ENCODE results near the gene MAMLD1.

Gene MAMLD1

DNA sequence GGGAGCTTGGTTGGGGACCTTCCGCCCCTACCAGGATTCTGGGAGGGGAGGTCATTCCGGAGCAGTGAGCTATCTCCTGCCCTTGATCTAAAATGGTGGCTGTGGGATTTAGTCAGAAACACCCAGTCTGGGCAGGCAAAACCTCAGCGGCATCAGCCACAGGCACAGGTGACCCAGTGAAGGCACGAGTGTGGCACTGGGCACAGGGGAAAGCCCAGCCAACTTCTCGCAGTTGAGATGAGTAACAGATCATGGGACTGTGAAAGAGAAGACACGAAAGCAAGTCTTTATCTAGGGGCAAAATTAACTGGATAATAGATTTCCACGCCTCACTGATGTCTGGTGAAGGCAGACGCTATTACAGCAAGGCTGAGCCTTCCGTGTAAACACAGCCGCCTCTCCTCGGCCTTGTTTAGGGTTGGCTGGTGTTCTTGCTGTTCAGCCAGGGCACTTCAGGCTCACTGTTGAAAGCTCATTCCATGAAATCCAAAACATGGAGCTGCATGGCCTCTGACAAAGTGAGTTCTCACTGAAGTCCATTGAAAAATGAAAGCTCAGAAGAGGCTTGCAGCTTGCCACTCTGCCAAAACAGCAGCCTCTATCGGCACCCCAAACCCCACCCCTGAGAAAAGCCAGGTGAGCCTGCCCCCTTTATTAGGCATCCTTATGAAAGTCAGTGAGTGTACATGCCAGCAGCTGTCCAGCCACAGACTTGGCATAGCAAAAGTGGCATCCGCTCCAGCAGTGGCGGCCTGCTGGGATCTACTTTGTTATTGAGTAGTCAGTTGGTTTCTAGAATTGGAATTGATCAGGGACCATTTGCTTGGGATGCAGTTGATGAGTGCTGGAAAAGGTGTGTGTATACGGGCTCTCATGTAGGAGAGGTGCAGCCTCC lies 103.0 kb downstream of the MAMLD1 start (continued):
- TF ChIP-seq TRIM28 (IDR thresholded peaks at IDR 0.05; ENCODE audit: borderline replicate concordance, low read length), result no peak

DNA sequence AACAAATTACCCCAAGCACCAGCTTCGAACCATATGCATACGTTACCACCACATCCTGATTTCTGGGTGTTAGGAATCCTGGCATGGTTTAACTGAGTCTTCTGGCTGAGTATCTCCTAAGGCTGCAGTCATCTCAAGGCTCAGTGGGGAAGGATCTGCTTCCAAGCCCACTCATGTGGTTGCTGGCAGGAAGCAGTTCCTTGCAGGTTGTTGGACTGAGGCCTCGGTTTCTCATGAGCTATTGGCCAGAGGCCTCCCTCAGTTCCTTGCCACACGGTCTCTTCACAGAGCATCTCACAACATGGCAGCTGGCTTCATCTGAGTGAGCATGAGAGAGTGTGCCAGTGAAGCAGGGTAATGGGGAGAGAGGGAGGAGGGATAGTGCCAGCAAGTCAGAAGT lies 109.2 kb downstream of the MAMLD1 start:
- no peak overlapping the region for H3K4me3 ChIP-seq (ENCODE audit: low read depth, low read length)
- CTCF ChIA-PET, result no interaction called here
- POLR2A ChIA-PET, result no interaction called here
- H3K4me1 ChIP-seq (ENCODE audit: control insufficient read depth, insufficient read depth, low read length), result no peaks in the 10 kb centered on the region
- TF ChIP-seq, protein P1, sequence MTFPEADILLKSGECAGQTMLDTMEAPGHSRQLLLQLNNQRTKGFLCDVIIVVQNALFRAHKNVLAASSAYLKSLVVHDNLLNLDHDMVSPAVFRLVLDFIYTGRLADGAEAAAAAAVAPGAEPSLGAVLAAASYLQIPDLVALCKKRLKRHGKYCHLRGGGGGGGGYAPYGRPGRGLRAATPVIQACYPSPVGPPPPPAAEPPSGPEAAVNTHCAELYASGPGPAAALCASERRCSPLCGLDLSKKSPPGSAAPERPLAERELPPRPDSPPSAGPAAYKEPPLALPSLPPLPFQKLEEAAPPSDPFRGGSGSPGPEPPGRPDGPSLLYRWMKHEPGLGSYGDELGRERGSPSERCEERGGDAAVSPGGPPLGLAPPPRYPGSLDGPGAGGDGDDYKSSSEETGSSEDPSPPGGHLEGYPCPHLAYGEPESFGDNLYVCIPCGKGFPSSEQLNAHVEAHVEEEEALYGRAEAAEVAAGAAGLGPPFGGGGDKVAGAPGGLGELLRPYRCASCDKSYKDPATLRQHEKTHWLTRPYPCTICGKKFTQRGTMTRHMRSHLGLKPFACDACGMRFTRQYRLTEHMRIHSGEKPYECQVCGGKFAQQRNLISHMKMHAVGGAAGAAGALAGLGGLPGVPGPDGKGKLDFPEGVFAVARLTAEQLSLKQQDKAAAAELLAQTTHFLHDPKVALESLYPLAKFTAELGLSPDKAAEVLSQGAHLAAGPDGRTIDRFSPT (tag by site-specific recombination; IDR thresholded peaks at IDR 0.05), result no peak
- TF ChIP-seq, protein P2, sequence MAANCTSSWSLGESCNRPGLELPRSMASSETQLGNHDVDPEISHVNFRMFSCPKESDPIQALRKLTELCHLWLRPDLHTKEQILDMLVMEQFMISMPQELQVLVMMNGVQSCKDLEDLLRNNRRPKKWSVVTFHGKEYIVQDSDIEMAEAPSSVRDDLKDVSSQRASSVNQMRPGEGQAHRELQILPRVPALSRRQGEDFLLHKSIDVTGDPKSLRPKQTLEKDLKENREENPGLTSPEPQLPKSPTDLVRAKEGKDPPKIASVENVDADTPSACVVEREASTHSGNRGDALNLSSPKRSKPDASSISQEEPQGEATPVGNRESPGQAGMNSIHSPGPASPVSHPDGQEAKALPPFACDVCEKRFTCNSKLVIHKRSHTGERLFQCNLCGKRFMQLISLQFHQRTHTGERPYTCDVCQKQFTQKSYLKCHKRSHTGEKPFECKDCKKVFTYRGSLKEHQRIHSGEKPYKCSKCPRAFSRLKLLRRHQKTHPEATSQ (tag by site-specific recombination; IDR thresholded peaks at IDR 0.05), result no peak
- no peak overlapping the region for H3K27ac ChIP-seq (ENCODE audit: extremely low read depth, low read depth, low read length)
- H3K36me3 ChIP-seq (ENCODE audit: control insufficient read depth in 2 of 2, insufficient read depth in 1 of 2, low read length in 2 of 2), result no peaks in the 10 kb centered on the region
- no peaks in the 10 kb centered on the region for H3K9me3 ChIP-seq (ENCODE audit: control insufficient read depth, insufficient read depth, low read depth, low read length)

DNA sequence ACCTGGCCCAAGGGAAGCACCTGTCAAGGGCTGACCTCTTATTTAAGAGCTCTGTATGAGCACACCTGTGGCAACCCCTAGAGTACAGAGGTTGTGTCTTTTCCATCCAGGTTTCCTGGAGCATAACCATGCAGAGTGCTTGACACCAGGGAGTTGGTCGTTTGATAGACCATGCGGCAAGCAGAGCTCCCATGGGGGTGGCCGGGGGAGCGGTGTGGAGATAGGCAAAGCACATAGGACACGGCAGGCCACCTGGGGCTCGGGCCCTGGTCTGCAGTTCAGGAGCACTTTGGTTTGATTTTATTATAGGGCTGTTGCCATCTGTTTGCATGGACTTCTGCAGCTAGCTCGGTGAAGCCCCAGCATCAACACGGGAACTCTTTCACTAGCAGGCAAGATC lies 110.3 kb downstream of the MAMLD1 start:
- H3K4me3 ChIP-seq (ENCODE audit: low read depth, low read length), result no peak overlapping the region
- CTCF ChIA-PET, result no interaction called here
- H3K36me3 ChIP-seq (ENCODE audit: control insufficient read depth in 2 of 2, insufficient read depth in 1 of 2, low read length in 2 of 2), result no peaks in the 10 kb centered on the region
- TF ChIP-seq WT1 (tag by site-specific recombination; IDR thresholded peaks at IDR 0.05), result no peak
- no peak overlapping the region for H3K27ac ChIP-seq (ENCODE audit: extremely low read depth, low read depth, low read length)
- H3K4me1 ChIP-seq (ENCODE audit: control insufficient read depth, insufficient read depth, low read length), result no peaks in the 10 kb centered on the region
- POLR2A ChIA-PET, result no interaction called here
- H3K9me3 ChIP-seq (ENCODE audit: control insufficient read depth, insufficient read depth, low read depth, low read length), result no peaks in the 10 kb centered on the region

DNA sequence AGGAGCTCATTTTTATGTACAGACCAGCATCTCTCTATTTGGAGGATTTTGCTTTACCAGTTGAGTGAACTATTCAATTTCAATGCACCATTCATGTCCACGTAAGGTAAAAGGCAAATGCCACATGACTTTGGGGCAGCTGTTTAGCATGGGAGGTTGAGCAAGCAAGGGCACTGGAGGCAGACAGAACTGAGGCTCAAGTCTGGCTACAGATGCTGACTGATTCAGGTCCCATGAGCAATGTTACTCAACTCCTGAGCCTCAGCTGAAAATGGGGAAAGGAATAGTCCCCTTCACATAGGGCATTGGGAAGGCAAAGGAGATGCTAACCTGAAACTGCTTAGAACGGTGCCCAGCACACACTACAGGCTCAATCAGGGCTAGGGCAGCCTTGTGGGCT lies 112.3 kb downstream of the MAMLD1 start:
- Histone ChIP-seq H3K9me3 (ENCODE audit: control insufficient read depth, insufficient read depth, low read depth, low read length) (no peaks in the 10 kb centered on the region), H3K4me1 (ENCODE audit: control insufficient read depth, insufficient read depth, low read length) (no peaks in the 10 kb centered on the region), H3K27ac (ENCODE audit: extremely low read depth, low read depth, low read length) (no peak overlapping the region), H3K4me3 (ENCODE audit: low read depth, low read length) (no peak overlapping the region), H3K36me3 (ENCODE audit: control insufficient read depth in 2 of 2, insufficient read depth in 1 of 2, low read length in 2 of 2) (no peaks in the 10 kb centered on the region)
- TF ChIP-seq ZNF768 (tag by site-specific recombination; IDR thresholded peaks at IDR 0.05) (no peak), ZNF404 (tag by site-specific recombination; IDR thresholded peaks at IDR 0.05) (no peak), ZFHX2 (tag by site-specific recombination; conservative IDR thresholded peaks at IDR 0.05) (no peak)
- ChIA-PET POLR2A (no interaction called here), CTCF (interaction anchor here (0.7 kb wide), 1 partner anchor 1848 kb away, joined by 3 read pairs; no protein-coding TSS in a partner anchor)

DNA sequence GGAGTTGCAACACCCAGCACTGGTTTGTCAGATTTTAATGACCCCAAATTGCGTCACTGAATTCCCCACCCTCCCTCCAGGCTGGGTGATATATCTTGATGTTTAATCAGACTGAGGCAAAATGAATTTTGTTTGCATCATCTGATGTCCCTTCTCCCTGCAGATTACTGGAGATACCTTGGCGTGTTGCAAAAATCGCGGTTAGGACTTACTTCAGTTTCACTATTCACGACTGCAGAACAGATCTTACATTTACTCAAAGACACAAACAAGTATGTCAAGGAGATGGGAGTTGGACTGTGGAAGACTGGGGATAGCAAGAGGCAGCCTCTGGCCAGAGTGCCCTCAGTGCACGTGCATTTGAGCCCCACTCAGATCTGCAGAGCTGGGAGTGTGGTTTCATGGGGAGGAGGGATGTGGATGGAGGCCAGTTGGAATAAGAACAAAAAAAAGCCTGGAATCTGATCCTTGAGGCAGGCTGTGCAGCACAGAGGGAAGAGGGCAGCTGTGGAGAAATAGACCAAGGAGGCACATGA lies 113.1 kb downstream of the MAMLD1 start:
- POLR2A ChIA-PET, result no interaction called here
- Histone ChIP-seq H3K36me3 (ENCODE audit: control insufficient read depth in 2 of 2, insufficient read depth in 1 of 2, low read length in 2 of 2) (no peaks in the 10 kb centered on the region), H3K9me3 (ENCODE audit: control insufficient read depth, insufficient read depth, low read depth, low read length) (no peaks in the 10 kb centered on the region), H3K27ac (ENCODE audit: extremely low read depth, low read depth, low read length) (no peak overlapping the region), H3K4me3 (ENCODE audit: low read depth, low read length) (no peak overlapping the region), H3K4me1 (ENCODE audit: control insufficient read depth, insufficient read depth, low read length) (no peaks in the 10 kb centered on the region)
- CTCF ChIA-PET, result interaction anchor here (0.6 to 0.7 kb wide), 2 partner anchors 52 to 1847 kb away, joined by 3 read pairs; no protein-coding TSS in a partner anchor
- TF ChIP-seq, protein P3, sequence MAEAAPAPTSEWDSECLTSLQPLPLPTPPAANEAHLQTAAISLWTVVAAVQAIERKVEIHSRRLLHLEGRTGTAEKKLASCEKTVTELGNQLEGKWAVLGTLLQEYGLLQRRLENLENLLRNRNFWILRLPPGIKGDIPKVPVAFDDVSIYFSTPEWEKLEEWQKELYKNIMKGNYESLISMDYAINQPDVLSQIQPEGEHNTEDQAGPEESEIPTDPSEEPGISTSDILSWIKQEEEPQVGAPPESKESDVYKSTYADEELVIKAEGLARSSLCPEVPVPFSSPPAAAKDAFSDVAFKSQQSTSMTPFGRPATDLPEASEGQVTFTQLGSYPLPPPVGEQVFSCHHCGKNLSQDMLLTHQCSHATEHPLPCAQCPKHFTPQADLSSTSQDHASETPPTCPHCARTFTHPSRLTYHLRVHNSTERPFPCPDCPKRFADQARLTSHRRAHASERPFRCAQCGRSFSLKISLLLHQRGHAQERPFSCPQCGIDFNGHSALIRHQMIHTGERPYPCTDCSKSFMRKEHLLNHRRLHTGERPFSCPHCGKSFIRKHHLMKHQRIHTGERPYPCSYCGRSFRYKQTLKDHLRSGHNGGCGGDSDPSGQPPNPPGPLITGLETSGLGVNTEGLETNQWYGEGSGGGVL (tag by site-specific recombination; IDR thresholded peaks at IDR 0.05), result 0 out of 2 replicates have a peak, but pooled peaks have one; percentile 7
- no peak for TF ChIP-seq ZNF341 (tag by site-specific recombination; IDR thresholded peaks at IDR 0.05; ENCODE audit: low read depth)
- no peak for TF ChIP-seq ZNF664 (tag by site-specific recombination; IDR thresholded peaks at IDR 0.05)
- TF ChIP-seq, protein P4, sequence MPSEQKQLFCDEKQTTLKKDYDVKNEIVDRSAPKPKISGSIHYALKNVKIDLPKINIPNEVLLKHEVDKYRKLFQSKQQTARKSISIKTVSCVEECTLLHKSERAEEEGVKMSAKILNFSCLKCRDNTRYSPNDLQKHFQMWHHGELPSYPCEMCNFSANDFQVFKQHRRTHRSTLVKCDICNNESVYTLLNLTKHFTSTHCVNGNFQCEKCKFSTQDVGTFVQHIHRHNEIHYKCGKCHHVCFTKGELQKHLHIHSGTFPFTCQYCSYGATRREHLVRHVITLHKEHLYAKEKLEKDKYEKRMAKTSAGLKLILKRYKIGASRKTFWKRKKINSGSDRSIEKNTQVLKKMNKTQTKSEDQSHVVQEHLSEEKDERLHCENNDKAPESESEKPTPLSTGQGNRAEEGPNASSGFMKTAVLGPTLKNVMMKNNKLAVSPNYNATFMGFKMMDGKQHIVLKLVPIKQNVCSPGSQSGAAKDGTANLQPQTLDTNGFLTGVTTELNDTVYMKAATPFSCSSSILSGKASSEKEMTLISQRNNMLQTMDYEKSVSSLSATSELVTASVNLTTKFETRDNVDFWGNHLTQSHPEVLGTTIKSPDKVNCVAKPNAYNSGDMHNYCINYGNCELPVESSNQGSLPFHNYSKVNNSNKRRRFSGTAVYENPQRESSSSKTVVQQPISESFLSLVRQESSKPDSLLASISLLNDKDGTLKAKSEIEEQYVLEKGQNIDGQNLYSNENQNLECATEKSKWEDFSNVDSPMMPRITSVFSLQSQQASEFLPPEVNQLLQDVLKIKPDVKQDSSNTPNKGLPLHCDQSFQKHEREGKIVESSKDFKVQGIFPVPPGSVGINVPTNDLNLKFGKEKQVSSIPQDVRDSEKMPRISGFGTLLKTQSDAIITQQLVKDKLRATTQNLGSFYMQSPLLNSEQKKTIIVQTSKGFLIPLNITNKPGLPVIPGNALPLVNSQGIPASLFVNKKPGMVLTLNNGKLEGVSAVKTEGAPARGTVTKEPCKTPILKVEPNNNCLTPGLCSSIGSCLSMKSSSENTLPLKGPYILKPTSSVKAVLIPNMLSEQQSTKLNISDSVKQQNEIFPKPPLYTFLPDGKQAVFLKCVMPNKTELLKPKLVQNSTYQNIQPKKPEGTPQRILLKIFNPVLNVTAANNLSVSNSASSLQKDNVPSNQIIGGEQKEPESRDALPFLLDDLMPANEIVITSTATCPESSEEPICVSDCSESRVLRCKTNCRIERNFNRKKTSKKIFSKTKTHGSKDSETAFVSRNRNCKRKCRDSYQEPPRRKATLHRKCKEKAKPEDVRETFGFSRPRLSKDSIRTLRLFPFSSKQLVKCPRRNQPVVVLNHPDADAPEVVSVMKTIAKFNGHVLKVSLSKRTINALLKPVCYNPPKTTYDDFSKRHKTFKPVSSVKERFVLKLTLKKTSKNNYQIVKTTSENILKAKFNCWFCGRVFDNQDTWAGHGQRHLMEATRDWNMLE (tag by site-specific recombination; conservative IDR thresholded peaks at IDR 0.05; ENCODE audit: low read depth), result 0 out of 2 replicates have a peak, but pooled peaks have one; percentile 14

Data from HEK293 (cell line).